Lung microvascular endothelial cell (primary cell): Measurements from ENCODE around the gene ADGRL3. TPM values are rescaled to one million over a fixed set of nuclear protein-coding genes. Genes with fewer than 3 reads are reported as not detected.

Experiments
- DNase-seq, 2 donors: peaks; one replicate each; pipeline versions ENCODE4 v3.0.0 to v3.0.0-alpha.2; 2010; ENCODE audit warnings: low read depth in 2 of 2
- total RNA-seq: library from RNA; depleted of rRNA; stranded (reverse); fragments of >200 nt; gene quantifications from 2 replicates; pipeline ENCODE4 v1.2.1, GENCODE V29; 2014

The ADGRL3 gene
- total RNA-seq, 1 donor from 2014 or later: 1.6 TPM

DNA sequence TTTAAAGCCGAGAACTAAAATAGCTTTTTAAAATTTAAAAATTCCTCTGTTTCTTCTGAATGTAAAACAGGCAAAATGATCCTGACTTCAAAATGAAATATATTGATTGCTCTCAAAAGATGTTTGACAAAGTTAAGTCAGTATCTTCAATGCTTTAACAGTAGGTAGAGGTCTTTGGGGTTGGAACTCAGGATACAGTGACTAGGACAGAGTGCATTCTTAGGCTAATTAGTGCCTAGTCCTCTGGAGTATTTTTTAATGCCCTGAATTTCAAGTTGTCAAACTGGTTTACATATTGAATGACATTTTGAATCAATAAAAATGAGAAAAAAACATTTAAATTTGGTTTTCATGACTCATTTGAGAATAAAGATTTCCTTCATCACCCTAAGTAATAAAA lies 877.3 kb downstream of the ADGRL3 start:
- DNase-seq: no peak

DNA sequence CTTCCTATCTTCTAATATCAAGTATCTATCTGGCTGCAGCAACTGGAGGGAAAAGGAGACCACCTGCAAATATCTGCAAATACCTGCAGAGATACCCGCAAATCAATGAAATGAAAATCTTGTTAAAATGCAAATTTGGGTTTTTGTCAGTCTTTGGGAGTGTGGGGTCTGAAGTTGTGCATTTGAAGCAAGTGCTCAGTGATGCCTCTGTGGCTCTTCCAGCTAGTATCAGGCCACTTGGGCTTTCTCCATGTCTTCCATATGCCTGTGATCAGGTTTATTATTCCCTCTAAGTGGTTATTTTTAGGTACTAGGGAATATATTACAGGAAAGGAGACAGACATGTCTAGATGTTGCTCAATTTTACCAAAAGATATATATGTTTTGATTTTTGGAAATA lies 880.3 kb downstream of the ADGRL3 start:
- DNase-seq: no peak

DNA sequence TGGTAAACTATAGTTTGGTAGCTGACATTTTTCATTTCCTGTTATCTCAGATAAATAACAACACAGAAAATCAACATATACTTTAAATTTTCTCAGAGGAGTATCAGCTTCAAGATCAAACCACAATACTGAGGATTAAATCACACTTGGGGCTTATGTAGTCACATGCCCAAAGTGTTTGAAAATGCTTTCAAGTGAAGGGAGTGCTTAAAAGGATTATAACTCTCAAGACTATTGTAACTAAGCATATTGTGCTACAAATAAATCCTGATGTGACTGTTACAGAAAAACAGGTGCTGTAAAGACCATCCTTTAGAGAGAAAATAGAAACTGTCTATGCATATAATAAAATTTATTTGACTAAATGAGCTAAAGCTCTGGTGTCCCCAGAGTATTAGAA lies 887.6 kb downstream of the ADGRL3 start:
- DNase-seq: no peak

DNA sequence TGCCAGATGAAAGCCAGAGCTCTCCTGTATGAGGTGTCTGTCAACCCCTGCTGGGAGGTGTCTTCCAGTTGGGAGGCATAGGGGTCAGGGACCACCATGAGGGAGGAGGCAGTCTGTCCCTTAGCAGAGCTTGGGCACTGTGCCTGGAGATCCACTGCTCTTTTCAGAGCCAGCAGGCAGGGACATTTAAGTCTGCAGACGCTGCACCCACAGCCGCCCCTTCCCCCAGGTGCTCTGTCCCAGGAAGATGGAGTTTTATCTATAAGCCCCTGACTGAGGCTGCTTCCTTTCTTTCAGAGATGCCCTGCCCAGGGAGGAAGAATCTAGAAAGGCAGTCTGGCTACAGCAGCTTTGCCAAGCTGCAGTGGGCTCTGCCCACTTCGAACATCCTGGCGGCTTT lies 893.6 kb downstream of the ADGRL3 start:
- no peak for DNase-seq

DNA sequence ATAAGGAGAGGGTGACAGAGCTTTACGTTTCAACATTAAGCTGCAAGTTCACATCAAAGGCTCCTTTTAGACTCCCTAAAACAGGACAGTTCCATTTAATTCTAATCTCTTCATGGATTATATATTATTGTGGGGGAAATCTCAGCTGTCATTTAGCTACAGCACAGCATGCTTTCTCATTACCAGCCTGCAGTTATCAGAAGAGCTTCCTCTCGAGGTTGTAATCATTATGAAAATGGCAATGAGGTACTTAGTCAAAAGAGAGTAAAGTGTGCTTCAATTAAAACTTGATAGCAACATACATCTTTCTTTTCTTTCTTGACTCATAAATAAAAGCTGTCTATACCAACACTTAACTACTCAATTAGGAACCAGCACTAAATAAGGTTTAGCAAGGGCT lies 896.8 kb downstream of the ADGRL3 start:
- no peak for DNase-seq

DNA sequence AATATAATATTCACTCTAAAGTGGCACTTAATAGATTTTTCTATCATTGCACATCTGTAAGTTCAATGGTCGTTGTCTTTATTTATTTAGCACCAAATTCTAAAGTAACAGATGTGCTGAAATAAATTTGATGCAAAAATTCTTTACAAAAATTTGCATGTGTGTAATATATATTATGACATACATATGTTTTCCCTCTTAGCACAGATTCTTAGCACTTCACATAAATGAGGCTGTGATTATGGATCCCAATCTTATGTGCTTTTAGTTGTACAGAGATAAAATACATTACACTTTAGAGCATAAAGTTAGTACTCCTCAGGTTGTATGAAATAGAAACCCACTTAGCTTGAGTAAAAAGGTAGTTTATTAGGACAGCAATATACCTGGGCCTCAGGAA lies 915.1 kb downstream of the ADGRL3 start:
- DNase-seq: no peak

DNA sequence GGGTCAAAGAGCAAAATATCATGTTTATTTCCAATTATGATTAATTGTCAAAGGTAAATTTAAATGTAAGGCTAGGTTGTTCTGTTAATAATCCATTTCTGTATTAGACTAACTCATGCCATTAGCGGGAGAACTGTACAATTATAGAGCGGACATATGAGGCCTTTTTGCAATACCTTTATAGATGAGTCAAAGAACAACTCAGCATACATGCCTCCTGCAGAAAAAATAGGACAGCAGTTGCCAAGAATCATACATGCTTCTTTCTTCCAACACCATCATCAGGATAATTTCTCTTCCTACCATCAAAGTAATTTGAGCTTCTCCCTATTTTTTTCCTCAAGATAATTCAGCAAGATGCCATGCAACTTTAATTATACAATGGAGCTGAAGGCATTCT lies 917.8 kb downstream of the ADGRL3 start:
- DNase-seq: no peak

DNA sequence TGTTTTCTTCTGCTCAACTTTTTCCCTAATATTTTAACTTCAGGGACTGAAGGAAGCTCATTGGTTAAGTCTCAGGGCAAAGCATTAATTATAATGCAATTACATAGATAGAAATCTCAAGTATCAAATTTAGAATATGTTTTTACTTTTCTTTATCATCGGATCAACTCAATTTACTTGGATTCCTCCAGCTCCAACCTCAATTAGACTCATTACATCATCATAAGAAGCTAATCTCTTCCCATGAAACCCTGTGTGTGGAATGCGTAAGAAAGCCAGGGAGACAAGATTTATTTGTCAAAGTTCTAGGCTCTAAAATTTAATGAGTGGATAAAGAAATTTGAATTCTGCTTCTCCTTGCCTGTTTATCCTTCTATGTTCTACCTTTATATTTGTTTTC lies 918.4 kb downstream of the ADGRL3 start:
- DNase-seq: no peak

DNA sequence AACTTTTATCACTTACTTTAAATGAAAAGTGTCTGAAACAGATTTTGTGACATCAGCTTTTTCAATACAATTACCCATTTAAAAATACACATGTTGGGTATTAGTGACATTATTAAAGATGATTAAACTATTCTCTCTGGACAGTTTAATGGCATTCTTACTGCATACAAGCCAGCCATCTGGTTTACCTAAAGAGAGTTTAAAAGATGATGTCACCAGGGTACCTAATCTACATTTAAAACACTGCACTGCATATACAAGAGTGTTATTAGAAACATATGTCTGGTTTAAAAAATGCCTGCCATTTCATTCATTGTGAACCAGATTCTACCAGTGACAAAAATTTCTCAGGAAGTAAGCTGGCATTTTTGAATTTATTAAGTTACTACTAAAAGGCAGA lies 919.1 kb downstream of the ADGRL3 start:
- no peak for DNase-seq

DNA sequence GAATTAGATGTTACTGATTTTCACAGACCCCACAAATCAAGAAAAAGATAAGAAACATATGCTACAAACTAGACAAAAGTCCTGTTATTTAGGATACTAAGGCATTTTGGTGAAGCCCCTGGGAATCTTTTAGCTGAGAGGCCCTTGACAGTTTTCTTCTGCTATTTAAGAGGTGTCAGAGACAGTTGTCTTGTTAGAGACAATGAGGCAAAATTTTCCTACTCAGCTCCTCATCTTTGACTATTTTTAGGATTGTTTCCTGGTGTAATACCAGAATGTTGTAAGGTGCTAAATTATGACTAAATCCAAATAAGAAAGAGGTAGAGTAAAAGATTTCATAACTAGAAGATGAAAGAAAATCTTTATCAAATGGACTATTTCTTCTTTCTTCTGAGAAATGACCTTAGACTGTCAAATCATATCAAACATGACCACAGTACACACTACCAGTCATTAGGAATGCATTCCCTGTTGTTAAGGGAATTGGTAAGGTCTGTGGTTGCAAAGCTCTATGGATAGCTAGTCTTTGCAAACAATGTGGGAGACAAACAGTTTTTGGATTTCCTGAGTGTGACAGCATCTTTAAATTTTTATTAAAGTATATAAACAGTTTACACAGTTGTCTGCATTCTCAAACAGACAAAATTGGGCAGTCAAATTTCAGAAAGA lies 926.1 kb downstream of the ADGRL3 start:
- no peak for DNase-seq
